Measurements from ENCODE around the gene ANKRD65.
A peak's percentile ranks its signal among the peaks of the same experiment; 100 is the strongest.

Gene ANKRD65

DNA sequence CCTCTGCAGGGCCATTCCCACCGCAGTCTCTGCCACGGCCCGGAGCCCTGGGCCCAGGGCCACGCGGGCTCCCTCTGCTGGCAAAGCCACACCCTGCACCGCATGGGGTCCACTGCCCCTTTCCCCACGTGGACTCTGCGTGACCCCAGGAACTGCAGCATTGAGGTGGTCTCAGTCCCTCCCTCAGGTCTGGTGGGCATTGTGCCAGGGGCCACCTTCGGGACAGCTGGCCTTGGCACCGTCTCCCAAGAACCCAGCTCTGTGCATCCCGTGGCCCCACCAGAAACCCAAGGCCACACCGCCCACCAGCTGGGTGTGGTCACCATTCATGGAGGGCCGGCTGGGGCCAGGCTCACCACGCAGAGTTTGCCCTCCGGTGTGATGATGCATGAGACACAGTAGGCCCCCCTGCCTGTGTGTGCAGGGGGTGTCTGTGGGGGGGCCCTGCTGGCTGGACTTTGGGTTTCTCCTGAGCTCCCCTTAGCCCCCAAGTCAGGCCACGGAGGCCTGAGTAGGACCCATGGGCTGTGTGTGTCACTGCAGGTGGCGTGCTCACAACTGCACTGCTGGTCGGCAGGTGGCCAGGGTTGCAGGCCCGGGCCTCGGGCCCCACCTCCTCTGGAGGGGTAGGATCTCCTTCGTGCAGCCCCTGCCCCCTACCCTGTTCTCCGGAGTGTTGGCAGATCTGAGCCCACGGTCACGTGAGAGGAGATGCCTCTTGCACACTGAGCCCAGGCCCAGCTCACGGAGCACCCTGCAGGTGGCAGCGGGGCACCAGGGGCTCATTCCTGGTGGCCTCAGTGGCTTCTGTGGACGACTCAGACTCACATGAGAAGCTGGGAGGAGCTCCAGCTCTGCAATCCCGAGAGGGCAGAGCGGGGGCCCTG is 20.2 kb upstream of the ANKRD65 start:
- peak; percentile 70 for DNase-seq

DNA sequence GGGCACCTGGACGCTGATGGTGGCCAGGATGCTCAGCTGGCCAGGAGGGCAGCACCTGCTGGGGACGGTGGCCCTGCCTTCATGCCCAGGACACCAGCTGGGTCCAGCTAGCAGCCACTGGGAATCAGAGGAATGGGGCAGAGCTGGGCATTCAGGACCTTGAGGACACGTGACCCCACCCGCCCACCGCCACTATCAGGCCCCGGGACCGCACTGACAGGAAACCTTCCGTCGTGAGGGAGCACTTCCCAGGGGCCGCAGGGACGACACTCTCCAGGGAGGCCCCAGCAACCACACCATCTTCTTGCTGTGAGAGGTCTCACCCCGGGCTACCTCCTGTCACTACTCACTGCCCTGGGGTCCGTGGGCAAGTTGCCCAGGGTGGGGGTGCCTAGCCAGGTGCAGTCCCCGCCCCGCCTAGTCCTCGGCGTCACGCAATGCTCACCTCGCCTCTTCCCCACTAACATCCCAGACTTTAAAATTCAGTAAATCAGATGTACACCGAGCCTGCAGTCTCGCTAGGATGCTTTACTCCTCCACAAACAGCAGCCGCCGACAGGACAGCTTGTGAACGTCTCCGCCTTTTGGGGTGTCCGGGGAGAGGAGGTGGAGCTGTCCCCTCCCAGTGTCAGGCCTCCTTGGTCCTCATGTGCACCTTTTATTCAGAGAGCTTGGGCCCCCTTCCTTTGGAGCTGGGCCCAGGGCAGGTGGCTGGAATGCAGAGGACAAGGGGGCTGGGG is 19.4 kb upstream of the ANKRD65 start:
- no peak for DNase-seq

DNA sequence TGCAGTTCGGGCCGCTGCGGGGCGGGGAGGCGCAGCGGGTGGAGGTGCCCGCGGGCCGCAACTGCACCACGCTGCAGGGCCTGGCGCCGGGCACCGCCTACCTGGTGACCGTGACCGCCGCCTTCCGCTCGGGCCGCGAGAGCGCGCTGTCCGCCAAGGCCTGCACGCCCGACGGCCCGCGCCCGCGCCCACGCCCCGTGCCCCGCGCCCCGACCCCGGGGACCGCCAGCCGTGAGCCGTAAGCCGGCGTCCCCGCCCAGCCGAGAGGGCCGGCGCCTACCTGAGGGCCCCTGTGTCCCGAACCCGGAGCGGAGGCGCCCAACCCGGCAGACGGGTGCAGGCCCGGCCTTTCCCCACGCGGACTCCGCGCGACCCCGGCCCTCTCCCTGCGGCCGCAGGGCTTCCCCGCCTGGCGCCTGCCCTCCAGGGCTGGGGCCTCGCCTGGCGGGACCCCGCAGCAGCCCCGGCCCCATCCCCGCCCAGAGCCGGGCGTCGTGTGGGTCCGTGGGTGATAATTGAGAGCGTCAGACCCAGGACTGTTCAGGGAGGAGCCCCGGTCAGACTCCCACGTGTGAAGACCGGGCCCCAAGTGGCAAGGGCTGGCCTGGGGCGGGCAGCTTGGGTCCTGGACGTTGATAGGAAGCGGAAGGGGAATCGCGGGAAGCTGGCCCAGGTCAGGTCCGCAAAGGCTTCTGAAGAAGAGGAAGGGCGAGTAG is 18.6 kb upstream of the ANKRD65 start:
- DNase-seq = no peak

DNA sequence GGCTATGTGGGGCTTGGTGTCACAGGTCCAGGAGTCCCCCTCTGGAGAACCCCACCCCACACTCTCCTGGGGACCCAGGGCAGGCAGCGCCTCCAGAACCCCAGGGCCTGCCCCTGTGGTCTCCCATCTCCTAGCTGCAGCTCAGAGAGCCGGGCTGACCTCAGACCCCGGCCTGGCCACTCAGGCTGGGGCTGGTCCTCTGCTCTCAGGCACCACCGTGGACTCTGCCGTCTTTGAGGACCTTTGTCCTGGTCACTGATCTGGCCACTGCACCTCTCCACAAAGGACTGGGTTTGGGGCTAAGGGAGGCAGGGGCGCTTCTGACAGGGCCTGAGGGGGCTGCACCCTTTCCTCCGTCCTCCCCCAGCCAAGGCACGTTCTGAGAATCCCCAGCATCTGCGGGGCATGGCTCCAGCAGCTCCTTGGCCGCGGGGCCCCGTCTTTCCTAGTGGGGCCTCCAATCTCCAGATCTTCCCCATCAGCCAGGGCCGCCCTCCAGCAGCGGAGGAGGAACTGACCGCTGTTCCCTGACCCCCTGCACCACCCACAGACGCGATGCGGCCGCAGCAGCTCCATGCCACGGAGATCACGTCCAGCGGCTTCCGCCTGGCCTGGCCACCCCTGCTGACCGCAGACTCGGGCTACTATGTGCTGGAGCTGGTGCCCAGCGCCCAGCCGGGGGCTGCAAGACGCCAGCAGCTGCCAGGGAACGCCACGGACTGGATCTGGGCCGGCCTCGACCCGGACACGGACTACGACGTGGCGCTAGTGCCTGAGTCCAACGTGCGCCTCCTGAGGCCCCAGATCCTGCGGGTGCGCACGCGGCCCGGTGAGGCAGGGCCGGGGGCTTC is 17.7 kb upstream of the ANKRD65 start:
- no peak for DNase-seq

DNA sequence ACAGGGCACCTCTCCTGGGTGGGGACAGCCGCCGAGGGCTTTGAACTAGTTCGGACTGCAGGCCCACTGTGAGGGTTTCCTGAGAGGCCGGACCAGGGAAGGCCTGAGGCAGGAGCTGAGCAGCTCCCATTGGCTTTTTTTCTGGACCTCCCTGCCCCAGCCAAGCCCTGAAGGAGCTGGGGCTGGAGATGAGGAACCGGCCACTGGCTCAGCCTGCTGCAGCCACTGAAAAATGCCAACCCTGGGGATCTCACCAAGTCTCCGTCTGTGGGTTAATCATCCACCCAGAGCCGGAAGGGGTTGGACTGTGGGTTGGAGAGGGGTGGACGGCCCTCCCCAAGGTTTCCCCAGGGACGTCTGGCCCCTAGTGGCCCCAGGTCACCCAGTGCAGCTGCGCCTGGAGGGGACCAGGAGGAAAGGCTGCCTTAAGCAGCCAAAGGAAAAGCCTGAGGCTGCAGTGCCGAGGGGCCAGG is 16.9 kb upstream of the ANKRD65 start:
- DNase-seq = peak; percentile 38

DNA sequence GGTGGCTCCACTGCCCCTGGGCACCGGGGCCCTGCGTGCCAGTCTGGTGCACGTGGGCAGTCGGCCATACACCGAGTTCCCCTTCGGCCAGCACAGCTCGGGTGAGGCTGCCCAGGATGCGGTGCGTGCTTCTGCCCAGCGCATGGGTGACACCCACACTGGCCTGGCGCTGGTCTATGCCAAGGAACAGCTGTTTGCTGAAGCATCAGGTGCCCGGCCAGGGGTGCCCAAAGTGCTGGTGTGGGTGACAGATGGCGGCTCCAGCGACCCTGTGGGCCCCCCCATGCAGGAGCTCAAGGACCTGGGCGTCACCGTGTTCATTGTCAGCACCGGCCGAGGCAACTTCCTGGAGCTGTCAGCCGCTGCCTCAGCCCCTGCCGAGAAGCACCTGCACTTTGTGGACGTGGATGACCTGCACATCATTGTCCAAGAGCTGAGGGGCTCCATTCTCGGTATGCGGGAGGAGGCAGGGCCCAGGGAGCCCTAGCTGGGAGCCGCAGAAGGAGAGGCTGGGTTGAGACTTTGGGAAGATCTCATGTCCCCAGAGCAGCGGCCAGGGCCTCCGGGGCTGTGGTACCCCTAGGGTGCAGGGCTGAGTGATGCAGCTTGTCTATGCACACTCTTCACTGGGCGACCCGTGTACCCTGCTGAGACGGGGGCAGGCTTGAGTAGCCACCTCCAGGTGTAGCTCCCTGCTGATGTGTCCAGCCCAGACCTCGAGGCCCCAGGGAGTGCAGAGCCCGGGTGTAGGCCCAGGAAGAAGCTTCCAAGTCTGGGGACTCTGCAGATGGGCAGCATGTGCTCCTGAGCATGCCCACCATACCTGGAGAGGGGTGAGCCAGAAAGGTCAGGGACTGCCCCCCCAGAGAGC is 16.2 kb upstream of the ANKRD65 start:
- no peak for DNase-seq

DNA sequence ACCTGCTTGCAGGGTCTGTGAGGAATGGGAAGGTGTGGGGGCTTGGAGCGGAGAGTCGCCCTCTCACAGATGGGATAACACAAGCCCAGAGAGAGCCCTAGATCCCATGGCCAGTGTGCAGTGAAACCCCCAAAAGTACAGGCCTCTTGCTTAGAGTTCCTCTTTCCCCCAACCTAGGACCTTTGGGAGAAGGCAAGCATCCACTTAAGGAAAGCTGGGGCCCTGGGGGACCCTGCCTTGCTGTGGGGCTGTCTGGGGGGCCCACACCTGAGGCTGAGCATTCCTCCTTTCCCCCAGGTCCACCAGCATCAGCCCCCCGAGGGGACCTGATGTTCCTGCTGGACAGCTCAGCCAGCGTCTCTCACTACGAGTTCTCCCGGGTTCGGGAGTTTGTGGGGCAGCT is 15.6 kb upstream of the ANKRD65 start:
- no peak for DNase-seq

DNA sequence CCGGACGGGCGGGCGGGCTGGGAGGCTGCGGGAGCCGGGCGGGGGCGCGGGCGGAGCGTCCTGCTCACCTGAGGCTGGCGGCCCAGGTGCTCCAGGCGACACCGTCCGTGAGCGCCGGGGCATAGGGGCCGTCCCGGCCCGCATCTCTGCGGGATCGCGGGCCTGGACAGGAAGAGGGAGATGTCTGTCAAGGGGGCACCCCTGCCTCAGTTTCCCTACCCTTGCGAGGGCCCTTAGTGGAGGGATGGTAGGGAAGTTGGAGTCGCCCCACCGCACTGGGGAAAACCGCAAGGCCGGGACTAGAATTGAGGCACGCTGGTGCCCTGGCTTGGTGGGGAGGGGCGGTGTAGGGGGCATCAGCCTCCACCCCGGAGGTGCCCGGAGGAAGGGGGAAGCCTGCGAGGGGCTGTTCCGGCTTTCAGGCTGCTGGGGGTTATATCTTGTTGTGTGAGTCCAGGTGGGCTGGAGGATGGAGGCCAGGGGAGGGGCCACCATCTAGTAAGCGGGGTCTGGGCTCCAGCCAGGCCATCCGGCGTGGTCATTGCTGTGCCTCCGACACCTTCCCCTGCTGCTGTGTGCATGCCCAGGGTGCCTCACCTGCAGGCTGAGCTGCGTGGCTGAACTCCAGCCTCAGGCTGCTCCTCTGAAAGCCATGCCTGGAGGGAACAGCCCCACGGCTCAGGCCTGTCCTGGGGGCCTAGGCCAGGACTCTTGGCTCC is 15.0 kb upstream of the ANKRD65 start:
- DNase-seq = no peak

DNA sequence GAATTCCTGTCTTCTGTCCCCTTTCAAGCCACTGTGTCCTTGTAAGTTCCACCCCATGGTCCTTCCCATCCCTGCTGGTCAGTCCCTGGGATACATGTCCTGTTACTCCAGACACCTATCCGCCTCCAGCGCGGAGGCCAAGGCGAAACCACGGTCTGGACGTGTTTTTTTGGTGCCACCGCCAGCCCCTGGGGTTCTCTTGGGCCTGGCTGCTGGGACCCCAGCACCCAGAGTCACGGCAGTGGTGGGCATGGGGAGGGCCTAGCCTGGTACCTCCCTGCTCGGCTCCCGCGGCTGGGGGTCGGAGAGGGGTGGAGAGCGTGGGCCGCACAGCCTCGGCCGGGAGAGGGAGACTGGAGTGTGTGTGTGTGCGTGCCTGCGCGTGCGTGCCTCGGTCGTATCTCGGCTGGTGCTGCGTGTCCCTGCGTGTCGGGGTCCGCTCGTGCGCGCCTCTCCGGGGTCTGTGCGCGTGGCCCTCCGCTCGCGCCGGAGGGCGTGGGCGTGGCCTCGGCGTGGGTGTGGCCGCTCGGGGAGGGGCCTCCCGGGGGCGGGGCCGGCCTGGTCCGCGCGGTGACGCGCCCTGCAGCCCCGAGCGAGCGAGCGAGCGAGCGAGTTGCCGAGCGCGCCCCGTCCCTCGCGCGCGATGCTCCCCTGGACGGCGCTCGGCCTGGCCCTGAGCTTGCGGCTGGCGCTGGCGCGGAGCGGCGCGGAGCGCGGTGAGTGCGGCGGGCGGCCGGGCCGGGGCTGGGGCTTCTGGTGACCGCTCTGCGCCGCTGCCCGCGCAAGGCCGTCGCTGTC is 14.2 kb upstream of the ANKRD65 start, which contains the start of gene VWA1:
Gene VWA1, plus strand, starts transcription at position 585 of the 798 bp plus-strand sequence. Its CDS starts 59 bp downstream, at position 644.
- peak; percentile 73 for DNase-seq

DNA sequence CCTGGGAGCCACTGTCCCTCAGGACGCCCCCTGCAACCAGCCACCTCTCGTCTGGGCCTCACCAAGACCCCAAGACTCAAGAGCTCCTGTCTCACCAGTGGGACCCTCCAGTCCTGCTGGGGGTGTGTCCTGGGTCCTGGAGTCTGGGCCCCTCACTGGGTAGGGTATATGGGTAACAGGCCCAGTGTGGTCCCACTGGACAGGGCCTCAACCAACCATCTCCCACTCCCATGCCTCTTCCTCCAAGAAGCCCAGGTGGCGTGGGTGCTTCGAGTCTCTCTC is 13.7 kb upstream of the ANKRD65 start:
- DNase-seq = no peak

DNA sequence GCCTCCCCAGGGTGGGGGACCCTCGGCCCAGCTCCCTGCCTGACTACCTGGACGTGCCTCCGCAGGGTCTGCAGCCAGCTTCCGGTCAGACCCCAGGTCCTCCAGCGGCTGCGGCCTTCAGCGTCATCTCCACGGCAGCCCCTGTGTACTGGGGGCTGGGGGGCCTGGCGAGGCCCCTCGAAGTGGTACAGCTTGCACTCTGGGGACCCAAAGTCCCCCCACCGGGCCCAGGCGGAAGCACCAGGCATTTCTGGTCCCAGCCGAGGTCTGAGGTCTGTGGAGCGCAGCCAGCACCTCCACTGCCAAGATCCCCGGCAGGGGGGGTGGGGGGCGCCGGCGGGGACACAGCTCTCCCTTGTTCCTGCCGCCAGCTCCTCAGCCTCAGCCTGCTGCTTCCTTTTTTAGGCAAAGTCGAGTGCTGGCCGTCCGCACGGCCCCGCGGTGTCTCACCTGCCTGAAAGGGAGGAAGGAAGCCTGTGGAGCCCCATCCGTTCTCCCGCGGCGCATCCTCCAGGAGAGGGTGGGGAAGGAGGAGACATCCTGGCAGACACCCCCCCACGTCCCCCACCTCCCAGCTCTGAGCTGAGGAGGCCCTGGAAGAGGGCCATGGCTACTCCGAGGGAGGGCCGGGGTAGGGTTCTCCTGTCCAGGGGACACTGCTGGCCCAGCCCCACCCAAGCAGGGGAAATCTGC is 13.2 kb upstream of the ANKRD65 start:
- no peak for DNase-seq

DNA sequence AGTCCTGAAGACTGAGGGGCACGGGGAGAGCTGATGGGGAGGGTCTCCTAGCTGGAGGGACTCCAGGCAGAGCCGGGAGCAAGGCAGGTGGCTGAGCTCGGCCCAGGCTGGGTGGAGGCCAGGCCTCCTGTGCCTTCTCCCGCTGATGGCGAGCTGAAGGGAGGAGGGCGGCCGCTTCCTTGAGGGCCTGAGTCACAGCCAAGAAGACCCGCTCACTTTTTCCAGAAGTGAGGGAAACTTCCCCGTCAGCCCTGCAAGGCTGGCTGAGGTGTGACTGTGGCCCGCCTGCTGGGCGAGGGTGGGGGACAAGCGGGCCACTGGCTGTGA is 12.7 kb upstream of the ANKRD65 start:
- peak; percentile 58 for DNase-seq

DNA sequence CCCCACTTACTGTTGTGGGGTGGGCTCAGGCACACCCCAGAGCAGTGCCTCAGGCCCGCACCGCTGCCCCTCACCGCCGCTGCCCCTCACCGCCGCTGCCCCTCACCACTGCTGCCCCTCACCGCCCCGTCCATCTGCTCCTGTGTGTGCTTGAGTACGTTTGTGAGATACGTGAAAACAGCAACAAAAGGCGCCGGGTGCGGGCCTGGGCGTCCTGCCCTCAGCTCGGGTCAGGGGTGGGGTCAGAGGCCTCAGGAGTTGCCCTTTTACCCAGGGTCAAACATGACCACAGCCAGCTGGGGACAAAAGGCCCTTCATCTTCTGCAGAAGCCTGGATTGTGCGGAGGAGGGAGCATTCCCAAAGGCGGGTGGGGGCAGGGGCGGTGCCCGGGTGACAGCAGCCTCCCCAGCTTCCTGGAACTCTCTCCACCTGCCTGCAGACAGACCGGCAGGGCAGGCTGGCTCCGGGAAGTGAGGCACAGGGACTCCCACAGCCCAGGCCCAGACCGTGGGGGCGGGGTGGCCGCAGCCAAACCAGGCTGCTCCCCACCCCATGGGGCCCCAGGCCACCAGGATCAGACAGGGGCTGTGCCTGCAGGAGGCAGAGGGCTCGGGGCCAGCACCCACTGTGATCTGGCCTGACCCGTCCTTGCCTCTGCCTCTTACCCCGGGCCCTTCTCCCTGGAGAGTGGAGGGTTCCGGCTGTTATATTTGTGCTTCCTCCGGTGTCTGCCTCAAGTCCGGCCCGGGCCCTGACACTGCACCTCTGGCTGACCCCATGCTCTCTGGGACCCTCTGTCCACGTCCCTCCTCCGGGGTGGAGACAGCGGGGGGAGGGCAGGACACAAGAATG is 12.1 kb upstream of the ANKRD65 start:
- no peak for DNase-seq

DNA sequence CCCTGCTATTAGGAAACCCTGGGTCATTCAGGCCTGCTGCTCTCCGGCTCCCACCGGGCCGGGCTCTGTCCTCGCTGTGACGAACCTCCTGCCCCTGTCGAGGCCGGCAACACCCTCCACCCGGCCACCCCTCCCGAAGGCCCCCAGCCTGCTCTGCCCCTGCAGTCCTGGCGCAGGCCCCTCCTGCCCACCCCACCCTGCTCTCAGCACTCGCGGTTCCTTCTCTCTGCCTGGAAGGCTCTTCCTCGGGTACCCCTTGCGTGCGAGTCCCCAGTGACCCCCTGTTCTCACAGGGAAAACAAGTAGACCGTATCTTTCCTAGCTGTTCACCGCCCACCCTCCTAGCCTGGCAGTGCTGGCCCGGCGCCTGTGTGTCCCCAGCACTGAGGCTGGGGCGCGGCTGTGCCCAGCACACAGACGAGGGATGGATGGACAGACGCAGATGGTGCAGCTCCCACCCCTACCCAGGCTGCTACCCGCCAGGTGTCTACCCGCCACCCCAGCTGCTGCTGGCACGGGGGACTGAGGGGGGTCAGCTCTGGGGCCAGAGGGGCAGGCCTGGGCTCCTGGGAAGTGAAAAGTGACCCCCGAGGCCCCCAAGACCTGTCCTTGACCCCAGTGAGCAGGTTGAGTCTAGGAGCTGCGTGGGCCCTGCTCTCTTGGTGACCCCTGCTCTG is 11.3 kb upstream of the ANKRD65 start:
- DNase-seq = no peak

DNA sequence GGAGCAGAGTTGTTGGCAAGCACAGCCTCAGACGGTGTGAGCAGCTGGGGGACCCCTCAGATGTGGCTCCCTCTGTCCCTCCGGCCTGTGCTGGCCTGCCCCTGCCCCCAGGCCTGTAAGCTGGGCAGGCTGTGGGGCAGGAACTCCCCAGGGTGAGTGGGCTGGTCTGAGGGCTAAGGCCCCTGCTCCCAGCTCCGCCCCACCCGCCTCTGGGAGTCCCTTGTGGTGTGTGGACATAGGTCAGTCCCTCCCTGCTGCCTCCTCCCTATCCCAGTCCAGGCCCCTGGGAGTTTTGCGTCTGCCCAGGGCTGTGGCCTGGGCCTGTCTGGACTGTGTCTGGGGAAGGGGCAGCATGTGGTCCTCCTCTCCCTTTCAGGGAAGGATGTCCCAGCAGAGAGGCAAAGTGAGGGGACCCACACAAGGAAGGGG is 10.8 kb upstream of the ANKRD65 start:
- no peak for DNase-seq

DNA sequence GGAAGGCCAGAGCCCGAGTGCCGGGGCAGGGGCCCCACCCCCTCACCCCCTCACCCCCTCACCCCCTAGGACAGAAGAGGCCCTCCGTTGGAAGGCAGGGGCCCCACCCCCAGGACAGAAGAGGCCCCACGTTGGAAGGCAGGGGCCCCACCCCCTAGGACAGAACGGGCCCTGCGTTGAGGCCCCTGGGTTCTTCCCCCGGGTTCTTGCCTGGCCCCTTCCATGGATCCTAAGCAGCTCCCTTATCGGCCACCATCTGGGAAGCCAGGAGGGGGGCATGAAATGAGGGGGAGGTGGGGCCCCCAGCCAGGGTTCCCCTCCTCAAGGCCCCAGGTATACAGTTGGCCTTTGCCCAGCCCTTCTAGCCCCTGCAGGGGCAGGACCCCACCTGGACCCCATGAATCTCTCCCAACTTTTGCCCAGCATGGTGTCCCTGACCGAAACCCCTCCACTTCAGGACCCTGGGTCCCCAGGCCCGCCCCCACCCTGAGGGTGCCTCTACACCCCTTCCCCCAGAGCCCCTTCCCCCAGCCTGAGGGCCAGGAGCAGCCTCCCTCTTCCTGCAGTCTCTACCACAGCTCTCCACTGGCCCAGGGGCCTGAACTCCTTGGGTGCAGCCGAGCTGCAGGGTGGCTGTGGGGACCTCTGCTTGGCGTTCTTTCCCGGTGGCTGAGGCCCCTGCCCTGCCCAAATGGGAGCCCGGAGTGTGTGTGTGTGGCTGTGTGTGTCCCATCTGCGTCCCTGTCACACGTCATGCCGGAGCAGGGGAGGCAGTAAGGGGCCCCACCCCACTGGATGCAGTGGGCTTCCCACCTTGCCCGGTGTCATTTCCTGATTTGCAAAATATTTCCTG is 10.1 kb upstream of the ANKRD65 start:
- no peak for DNase-seq

Measured in suppressor macrophage treated with lipopolysaccharide for 4 hours (primary cell).